DOHH2 (cell line): Measurements from ENCODE around the gene LY6G6F.

Experiments used
- CTCF ChIP-seq: fragments of 200-600 bp; sonication (generic); IDR thresholded peaks from one replicate; pipeline ENCODE4 v1.5.1; 2014; ENCODE audit warnings: antibody characterized with exemption, mild to moderate bottlenecking, low read depth, low read length; ENCODE audit not compliant: poor library complexity, severe bottlenecking
- EZH2phosphoT487 ChIP-seq: fragments of 200-600 bp; sonication (generic); IDR thresholded peaks from 2 replicates; pipeline ENCODE4 v1.6.1; 2017; ENCODE audit warnings: borderline replicate concordance, mild to moderate bottlenecking, antibody characterized with exemption, low read length, moderate library complexity, mixed read lengths

- TF ChIP-seq CTCF (no peak), EZH2phosphoT487 (no peak)
Observed at GRCh38 chr6:31658158-31658688, 48.4 kb upstream of the LY6G6F start.
